GM21447 (cell line): ENCODE data around the gene TMEM222.

ENCODE experiments used
- ATAC-seq: cut with Tn5 transposase; IDR thresholded peaks from one replicate; pipeline ENCODE4 v1.9.1; 2021; ENCODE audit not compliant: unreplicated experiment

The TMEM222 gene

DNA sequence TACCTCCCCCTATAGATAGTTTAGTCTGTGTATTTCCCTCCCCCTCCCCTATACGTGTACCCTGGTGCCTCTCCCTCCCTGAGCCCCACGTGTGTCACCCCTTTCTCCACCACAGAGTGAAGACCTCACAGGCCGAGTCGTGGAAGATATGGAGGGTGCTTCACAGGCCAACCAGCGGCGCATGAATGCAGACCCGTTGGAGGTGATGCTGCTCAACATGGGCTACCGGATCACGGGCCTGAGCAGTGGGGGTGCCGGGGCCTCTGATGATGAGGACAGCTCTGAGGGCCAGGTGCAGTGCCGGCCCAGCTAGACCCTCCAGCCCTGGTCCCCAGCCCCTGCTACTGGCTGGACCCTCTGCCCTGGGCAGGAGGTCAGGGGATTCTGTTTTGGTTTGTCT lies 15.9 kb upstream of the TMEM222 start:
- ATAC-seq: no peak

- ATAC-seq: no peak
Measured at GRCh38 chr1:27306892-27307761, 14.8 kb upstream of the TMEM222 start.

GRCh38 chr1:27307874-27308598 lies 13.9 kb upstream of the TMEM222 start:
- ATAC-seq: no peak

GRCh38 chr1:27314169-27314568 lies 7.8 kb upstream of the TMEM222 start:
- no peak for ATAC-seq

DNA sequence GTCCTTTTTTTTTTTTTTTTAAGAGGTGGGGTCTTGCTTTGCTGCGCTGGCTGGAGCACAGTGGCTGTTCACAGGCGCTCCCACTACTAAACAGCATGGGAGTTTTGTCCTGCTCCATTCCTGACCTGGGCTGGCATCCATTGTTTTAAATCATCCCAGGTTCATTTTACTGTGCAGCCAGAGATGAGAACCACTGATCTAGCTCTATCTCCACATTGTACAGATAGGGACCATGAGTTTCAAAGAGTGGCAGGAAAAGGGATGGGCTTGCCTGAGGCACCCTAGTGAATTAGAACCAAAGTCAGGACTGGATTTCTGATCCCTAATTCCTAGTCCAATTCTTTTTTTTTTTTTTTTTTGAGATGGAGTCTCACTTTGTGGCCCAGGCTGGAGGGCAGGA lies 7.2 kb upstream of the TMEM222 start:
- no peak for ATAC-seq

DNA sequence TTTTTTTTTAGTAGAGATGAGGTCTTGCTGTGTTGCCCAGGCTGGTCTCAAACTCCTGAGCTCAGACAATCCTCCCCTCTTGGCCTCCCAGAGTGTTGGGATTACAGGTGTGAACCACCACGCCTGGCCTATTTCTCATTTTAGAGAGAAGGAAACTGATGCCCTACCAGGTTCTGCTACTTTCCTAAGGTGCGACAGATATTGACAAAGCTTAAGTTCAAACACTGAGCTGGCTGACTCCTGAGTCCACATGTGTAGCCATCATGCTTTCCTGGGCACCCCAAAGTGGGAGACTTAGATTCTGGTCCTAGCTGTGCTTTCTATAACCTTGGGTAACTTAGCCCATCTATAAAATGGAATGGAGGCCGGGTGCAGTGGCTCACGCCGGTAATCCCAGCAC lies 5.1 kb upstream of the TMEM222 start:
- ATAC-seq: no peak

DNA sequence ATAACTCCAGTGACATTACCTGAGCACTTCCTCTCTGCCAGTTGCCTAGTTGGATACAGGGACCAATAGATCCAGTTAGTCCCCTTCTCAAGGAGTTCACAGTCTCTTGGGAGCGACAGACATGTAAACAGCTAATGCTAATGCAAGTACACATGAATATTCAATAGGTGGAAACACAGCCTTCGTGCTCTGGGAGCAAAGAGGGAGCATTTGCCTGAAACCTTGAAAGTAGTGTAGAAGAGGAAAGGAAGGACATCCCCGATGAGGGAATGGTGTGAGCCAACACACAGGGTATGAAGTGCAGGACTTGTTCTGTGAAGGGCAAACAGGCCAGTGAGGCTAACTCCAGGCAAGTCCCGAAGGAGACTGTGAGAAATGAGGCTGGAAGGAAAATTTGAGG lies 3.8 kb upstream of the TMEM222 start:
- no peak for ATAC-seq

DNA sequence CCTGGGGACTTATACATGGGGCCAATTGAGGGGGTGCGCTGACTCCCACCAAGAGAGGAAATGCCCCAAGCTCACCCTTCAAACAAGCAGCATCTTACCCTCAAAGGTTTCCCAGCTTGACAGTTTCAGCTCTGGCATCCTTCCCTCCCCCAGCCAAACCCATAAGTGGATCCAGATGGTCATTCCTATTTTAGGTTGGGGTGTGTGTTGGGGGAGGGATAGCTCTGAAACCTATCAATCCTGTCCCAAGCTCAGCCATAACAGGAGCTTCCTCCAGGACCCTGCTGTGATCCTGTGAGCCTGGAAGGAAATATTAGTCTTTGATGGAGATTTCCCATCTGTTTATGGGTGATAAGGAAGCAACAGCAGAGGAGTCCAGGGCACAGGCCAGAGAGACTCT lies 3.4 kb upstream of the TMEM222 start:
- no peak for ATAC-seq

DNA sequence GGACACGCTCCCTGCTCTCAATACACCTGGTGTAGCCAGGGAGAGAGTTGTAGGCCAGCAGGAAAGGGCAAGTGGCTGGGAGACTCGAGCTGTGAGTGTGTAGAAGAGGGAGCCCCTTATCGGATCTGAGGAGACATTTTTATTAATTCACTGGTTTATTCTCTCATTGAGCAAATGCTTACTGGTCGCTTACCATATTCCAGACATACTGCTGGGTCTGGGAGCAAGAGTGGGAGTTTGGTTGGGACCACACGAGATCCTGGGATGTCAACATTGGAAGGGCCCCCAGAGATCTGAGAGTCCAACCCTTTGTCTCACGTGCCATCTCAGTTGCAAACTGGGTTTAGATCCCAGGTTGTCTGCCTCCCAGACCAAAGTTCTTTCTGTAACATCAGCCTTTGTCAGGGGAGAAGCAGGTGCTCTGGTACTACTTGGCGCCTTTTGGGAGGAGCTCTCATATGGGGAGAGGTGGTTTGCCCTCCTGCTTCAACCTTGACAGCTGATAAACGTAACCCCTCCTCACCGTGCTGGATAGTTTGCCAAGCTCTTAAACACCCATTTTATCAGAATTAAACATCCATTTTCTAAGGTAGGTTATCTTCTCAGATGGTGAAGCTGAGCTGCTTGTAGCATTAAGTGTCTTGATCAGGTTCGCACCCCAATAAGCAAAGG lies 742 bp downstream of the TMEM222 start:
- peak; percentile 6 for ATAC-seq

GRCh38 chr1:27325286-27325685 lies 3.3 kb downstream of the TMEM222 start:
- no peak for ATAC-seq

DNA sequence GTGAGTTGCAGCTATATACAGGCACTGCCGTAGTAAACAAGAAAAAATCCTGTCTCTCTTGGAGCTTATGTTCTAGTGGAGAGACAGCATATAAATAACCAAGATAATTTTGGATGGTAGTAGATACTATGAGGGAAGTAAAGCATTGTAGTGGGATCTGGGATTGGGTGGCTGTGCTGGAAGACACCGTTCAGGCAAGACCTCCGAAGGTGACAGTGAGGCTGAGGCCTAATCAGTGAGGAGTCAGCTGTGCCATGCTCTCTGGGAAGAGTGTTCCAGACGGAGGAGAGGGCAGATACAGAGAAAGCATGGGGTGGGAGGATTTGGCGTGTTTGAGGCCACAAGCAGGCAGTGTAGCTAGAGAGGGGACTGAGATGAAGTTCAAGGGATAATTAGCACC lies 6.0 kb downstream of the TMEM222 start:
- no peak for ATAC-seq

- ATAC-seq: no peak
Measured at GRCh38 chr1:27330786-27331185, 8.8 kb downstream of the TMEM222 start.

DNA sequence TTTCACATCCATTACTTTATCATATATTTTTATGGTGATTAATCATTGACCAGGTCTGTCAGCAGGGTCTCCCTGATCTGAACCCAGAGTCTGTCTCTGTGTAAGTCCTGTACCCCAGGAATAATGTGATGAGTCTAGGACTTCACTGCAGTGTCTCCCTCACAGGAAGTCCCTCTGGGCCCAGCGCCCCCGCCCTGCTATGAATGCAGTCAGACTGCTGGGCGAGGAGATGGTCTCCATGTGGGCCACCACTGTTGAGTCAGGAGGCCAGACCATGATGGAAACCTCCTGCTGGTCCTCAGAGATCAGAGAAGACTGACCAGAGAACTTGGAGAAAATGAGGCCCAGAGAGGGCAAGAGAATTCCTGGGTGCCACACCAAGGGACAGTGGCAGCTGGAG lies 9.5 kb downstream of the TMEM222 start:
- no peak for ATAC-seq

GRCh38 chr1:27331922-27332321 lies 10.0 kb downstream of the TMEM222 start:
- ATAC-seq: no peak

GRCh38 chr1:27332536-27333281 lies 10.7 kb downstream of the TMEM222 start:
- no peak for ATAC-seq

DNA sequence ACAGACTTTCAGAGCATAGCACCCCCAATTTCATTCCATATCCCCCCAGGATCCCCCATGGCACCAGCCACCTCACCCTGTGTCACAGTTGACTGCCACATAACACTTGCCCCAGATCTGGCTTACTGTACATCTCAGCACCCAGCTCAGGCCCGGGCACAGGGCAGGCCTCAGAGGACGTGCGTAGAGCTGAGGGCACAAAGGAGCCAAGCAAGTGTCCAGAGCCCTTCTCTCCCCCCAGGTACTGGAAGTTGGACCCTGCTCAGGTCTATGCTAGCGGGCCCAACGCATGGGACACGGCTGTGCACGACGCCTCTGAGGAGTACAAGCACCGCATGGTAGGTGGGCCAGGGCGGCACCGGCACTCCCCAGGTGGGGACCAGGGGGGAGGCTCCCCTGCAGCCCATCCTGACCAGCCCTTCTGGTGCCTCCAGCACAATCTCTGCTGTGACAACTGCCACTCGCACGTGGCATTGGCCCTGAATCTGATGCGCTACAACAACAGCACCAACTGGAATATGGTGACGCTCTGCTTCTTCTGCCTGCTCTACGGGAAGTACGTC lies 11.8 kb downstream of the TMEM222 start:
- ATAC-seq: no peak

- no peak for ATAC-seq
Measured at GRCh38 chr1:27335506-27336422, 13.8 kb downstream of the TMEM222 start.

- no peak for ATAC-seq
Measured at GRCh38 chr1:27336756-27337155, 14.8 kb downstream of the TMEM222 start.

DNA sequence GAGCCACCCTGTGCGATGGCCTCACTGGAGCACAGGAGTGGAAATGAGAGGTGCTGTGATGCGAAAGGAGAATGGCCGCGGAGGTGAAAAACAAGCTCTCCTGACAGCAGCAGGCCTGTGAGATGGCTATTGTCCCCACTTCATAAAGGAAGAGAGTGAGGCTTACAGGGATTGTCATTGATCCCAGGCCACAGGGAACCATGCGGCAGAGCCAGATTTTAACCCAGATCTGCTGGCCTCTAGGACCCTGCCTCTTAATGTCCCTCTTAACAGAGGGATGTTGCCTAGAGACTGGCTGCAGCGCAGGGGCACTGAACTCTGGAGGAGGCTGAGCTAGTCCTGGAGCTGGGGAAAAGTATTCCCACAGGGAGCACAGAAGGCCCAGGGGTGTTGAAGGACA lies 16.8 kb downstream of the TMEM222 start:
- ATAC-seq: no peak

GRCh38 chr1:27339213-27339612 lies 17.2 kb downstream of the TMEM222 start:
- no peak for ATAC-seq
